ENCODE data around the gene TRIM8.
A peak's percentile ranks its signal among the peaks of the same experiment; 100 is the strongest.

The TRIM8 gene

GRCh38 chr10:102616066-102616770 lies 28.1 kb upstream of the TRIM8 start:
- no peak for DNase-seq

GRCh38 chr10:102617041-102617440 lies 27.2 kb upstream of the TRIM8 start:
- DNase-seq = no peak

- DNase-seq = no peak
Measured at GRCh38 chr10:102617816-102618215, 26.5 kb upstream of the TRIM8 start.

GRCh38 chr10:102619281-102619981 lies 24.8 kb upstream of the TRIM8 start:
- no peak for DNase-seq

- DNase-seq = no peak
Measured at GRCh38 chr10:102620138-102620590, 24.1 kb upstream of the TRIM8 start.

- DNase-seq = no peak
Measured at GRCh38 chr10:102620591-102621442, 23.5 kb upstream of the TRIM8 start.

- no peak for DNase-seq
Measured at GRCh38 chr10:102621443-102622325, 22.6 kb upstream of the TRIM8 start.

- DNase-seq = no peak
Measured at GRCh38 chr10:102624094-102624493, 20.2 kb upstream of the TRIM8 start.

- no peak for DNase-seq
Measured at GRCh38 chr10:102624751-102625645, 19.3 kb upstream of the TRIM8 start.

- DNase-seq = no peak
Measured at GRCh38 chr10:102626026-102626685, 18.1 kb upstream of the TRIM8 start.

- DNase-seq = no peak
Measured at GRCh38 chr10:102627291-102627735, 17.0 kb upstream of the TRIM8 start.

GRCh38 chr10:102627736-102628293 lies 16.5 kb upstream of the TRIM8 start:
- DNase-seq = no peak

GRCh38 chr10:102628451-102628911 lies 15.8 kb upstream of the TRIM8 start:
- DNase-seq = no peak

GRCh38 chr10:102629661-102630614 lies 14.3 kb upstream of the TRIM8 start:
- DNase-seq = peak; percentile 81

- no peak for DNase-seq
Measured at GRCh38 chr10:102630663-102631062, 13.6 kb upstream of the TRIM8 start.

- no peak for DNase-seq
Measured at GRCh38 chr10:102631525-102632393, 12.5 kb upstream of the TRIM8 start.

- no peak for DNase-seq
Measured at GRCh38 chr10:102632394-102633111, 11.7 kb upstream of the TRIM8 start.

All from 8988T (cell line).